SK-N-SH treated with all-trans-retinoic acid at 6 μM for 48 hours (cell line): ENCODE measurements around the gene BCORL1.

Experiments
- ARNTL ChIP-seq: fragments of 450-650 bp; formaldehyde crosslinking; IDR thresholded peaks from 2 replicates; pipeline ENCODE4 v1.5.0; 2020; ENCODE audit warnings: low read depth, mild to moderate bottlenecking, moderate library complexity, borderline replicate concordance
- TCF4 ChIP-seq: fragments of 250-450 bp; sonication (Bioruptor Pico); IDR thresholded peaks from 2 replicates; pipeline ENCODE4 v1.8.0; 2021; ENCODE audit warnings: mild to moderate bottlenecking, moderate library complexity, borderline replicate concordance
- ZC3H10 ChIP-seq: fragments of 250-450 bp; sonication (Bioruptor Pico); IDR thresholded peaks from 2 replicates; pipeline ENCODE4 v1.5.1; 2021; ENCODE audit warnings: mild to moderate bottlenecking, moderate library complexity
- ZFP30 ChIP-seq: fragments of 450-650 bp; formaldehyde crosslinking; IDR thresholded peaks from 2 replicates; pipeline ENCODE4 v1.5.0; 2022; ENCODE audit warnings: mild to moderate bottlenecking, moderate library complexity
- ZNF565 ChIP-seq: fragments of 450-650 bp; formaldehyde crosslinking; conservative IDR thresholded peaks from 2 replicates; pipeline ENCODE4 v1.5.0; 2020; ENCODE audit warnings: low read depth, mild to moderate bottlenecking, moderate library complexity
- TF ChIP-seq, protein P1 (sequence below): fragments of 250-450 bp; sonication (Bioruptor Pico); IDR thresholded peaks from 2 replicates; pipeline ENCODE4 v1.8.0; 2020; ENCODE audit warnings: mild to moderate bottlenecking, moderate library complexity, borderline replicate concordance

DNA sequence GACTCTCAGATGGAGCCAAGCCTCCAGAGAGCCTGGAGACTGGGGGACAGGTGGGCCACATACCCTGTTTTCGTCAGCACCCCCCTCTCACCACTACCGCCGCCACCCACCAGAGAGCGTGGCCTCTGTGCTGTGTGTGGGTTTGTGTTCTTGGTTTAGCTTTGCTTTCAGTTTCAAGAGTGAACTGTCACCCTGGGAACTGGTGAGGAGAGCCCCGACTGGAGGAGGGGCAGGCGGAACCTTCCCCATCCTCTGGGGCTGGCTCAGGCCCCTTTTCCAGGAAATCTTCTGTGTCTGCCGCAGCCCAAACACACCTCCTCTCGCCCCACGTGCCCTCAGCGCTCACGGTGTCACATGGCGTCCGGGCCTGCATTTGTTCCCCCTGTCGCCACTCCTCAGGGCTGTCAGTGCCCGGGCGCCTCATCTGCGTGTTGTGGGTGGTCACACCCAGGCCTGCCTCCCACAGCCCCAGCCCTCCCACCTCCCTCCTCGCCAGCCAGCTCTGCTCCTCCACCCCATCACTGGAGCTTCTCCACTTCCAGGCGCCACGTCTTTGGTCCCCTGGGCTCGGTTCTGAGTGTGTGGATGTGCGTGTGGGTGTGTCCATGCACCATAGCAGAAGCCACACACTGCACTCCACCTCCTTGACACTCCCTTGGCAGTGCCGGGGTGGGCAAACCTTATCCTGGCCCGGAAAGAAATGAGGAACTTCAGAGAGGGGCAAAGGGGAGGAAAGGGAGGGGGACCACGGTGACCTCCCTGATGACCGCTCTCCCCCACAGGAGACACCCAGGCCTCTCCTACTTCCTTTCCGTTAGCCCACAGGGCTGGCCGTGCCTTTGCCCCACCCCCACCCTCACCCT is 100.0 kb downstream of the BCORL1 start:
- TF ChIP-seq, protein P1, sequence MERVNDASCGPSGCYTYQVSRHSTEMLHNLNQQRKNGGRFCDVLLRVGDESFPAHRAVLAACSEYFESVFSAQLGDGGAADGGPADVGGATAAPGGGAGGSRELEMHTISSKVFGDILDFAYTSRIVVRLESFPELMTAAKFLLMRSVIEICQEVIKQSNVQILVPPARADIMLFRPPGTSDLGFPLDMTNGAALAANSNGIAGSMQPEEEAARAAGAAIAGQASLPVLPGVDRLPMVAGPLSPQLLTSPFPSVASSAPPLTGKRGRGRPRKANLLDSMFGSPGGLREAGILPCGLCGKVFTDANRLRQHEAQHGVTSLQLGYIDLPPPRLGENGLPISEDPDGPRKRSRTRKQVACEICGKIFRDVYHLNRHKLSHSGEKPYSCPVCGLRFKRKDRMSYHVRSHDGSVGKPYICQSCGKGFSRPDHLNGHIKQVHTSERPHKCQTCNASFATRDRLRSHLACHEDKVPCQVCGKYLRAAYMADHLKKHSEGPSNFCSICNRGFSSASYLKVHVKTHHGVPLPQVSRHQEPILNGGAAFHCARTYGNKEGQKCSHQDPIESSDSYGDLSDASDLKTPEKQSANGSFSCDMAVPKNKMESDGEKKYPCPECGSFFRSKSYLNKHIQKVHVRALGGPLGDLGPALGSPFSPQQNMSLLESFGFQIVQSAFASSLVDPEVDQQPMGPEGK (CRISPR knock-in tag), result no peak
- TF ChIP-seq ZNF565 (CRISPR knock-in tag) (no peak), ZFP30 (CRISPR knock-in tag) (no peak), ZC3H10 (CRISPR knock-in tag) (no peak), TCF4 (CRISPR knock-in tag) (no peak), ARNTL (no peak)
